ENCODE measurements around the gene CASP7.

- TF ChIP-seq TAF1 (IDR thresholded peaks at IDR 0.05; ENCODE audit: borderline replicate concordance, low read depth, low read length) (no peak), POLR2AphosphoS5 (IDR thresholded peaks at IDR 0.05; ENCODE audit: low read depth, low read length) (no peak)
Observed at GRCh38 chr10:113706623-113707022, 26.9 kb downstream of the CASP7 start.
